Esophagus squamous epithelium (tissue), 5 donors: ENCODE data around the gene SNX32. TPM values are rescaled to one million over a fixed set of nuclear protein-coding genes. Genes with fewer than 3 reads are reported as not detected.

ENCODE experiments used
- DNase-seq: peaks from one replicate; lab custom pipeline; 2025; lab: John Stamatoyannopoulos, UW
- H3K27ac ChIP-seq, 4 donors: fragments of 200-600 bp; sonication (generic); one replicate each; pipeline ENCODE4 v1.5.1; 2016 to 2019; ENCODE audit warnings: mild to moderate bottlenecking in 1 of 4
- H3K27me3 ChIP-seq, 4 donors: fragments of 200-600 bp; sonication (generic); 1 replicate in 3 of 4; 2 replicates in 1 of 4; pipeline versions ENCODE4 v1.5.1 to v1.6.0; 2017 to 2021; ENCODE audit warnings: antibody characterized with exemption in 1 of 4
- H3K36me3 ChIP-seq, 3 donors: fragments of 200-600 bp; sonication (generic); one replicate each; pipeline ENCODE4 v1.5.1; 2016 to 2019
- H3K4me1 ChIP-seq, 3 donors: fragments of 200-600 bp; sonication (generic); one replicate each; pipeline ENCODE4 v1.5.1; 2017 to 2019
- H3K4me3 ChIP-seq, 4 donors: fragments of 200-600 bp; sonication (generic); 1 replicate in 3 of 4; 2 replicates in 1 of 4; pipeline ENCODE4 v1.5.1; 2016 to 2019; ENCODE audit warnings: mild to moderate bottlenecking in 2 of 4, moderate library complexity in 1 of 4
- H3K9me3 ChIP-seq, 3 donors: fragments of 200-600 bp; sonication (generic); one replicate each; pipeline ENCODE4 v1.5.1; 2016 to 2019
- CTCF ChIP-seq, 6 experiments: fragments of 450-650 bp in 4 of 6; fragments of 200-600 bp in 2 of 6; sonication (generic) in 2 of 6; IDR thresholded peaks; one replicate each; pipeline ENCODE4 v1.5.1; 2016 to 2019; ENCODE audit warnings: antibody characterized with exemption in 6 of 6, mild to moderate bottlenecking in 4 of 6, moderate library complexity in 4 of 6
- POLR2A ChIP-seq, 4 donors: fragments of 450-650 bp; IDR thresholded peaks; one replicate each; pipeline ENCODE4 v1.6.1; 2017; ENCODE audit warnings: antibody characterized with exemption in 4 of 4, mild to moderate bottlenecking in 4 of 4, moderate library complexity in 3 of 4
- WGBS, 2 donors: methylation state at CpG; one replicate each; pipeline ENCODE4 v1.1.5; 2018; 5-methylcytosine and 5-hydroxymethylcytosine counted together
- intact Hi-C: fragments of 100-400 bp; cut with DNase I; formaldehyde crosslinking; loops from one replicate; pipeline ENCODE4 v1.15.0; 2022
- total RNA-seq, 4 donors: library from RNA; depleted of rRNA; stranded (reverse); fragments of >200 nt; gene quantifications; one replicate each; pipeline ENCODE4 v1.1.0, GENCODE V29; 2016
- donor health status: DM: yes; HTN: yes; CAD: no.

Gene SNX32
- total RNA-seq, 4 donors from 2014 or later: 0.38 TPM; not detected in 3

GRCh38 chr11:65883058-65883761 is 49.4 kb downstream of the SNX32 start:
- peaks cover 0 to 53% (median 11%) of the 10 kb centered on the region in 3 donors for H3K36me3 ChIP-seq
- intact Hi-C loops: loop anchor here (5.0 kb wide), 1 partner anchor 104 kb away; no protein-coding TSS in a partner anchor

GRCh38 chr11:65883786-65884715 is 50.3 kb downstream of the SNX32 start:
- H3K36me3 ChIP-seq: peaks cover 0 to 53% (median 11%) of the 10 kb centered on the region in 3 donors
- peak overlapping the region in 1 of 4 donors; percentile 39 for H3K27ac ChIP-seq
- WGBS, 2 donors: 85 to 90% methylated on average over 16 to 24 of the region's 28 CpGs
- H3K27me3 ChIP-seq: no peaks in the 10 kb centered on the region
- DNase-seq: no peak
- no peak for TF ChIP-seq CTCF (IDR thresholded peaks at IDR 0.05)
- no peak for TF ChIP-seq POLR2A (IDR thresholded peaks at IDR 0.05)
- H3K4me3 ChIP-seq: no peak overlapping the region
- H3K9me3 ChIP-seq: no peaks in the 10 kb centered on the region
- intact Hi-C loops: loop anchor here (5.0 kb wide), 1 partner anchor 103 kb away; no protein-coding TSS in a partner anchor
- peaks cover 8 to 43% (median 11%) of the 10 kb centered on the region in 3 donors for H3K4me1 ChIP-seq

More at GRCh38 chr11:65883058-65883761, 49.4 kb downstream of the SNX32 start:
- H3K27ac ChIP-seq: no peak overlapping the region
- no peaks in the 10 kb centered on the region for H3K27me3 ChIP-seq
- 78 to 91% methylated on average over 3 to 6 of the region's 13 CpGs for WGBS, 2 donors
- no peak for DNase-seq
- H3K4me3 ChIP-seq: no peak overlapping the region
- H3K4me1 ChIP-seq: peaks cover 8 to 38% (median 8%) of the 10 kb centered on the region in 3 donors
- TF ChIP-seq POLR2A (IDR thresholded peaks at IDR 0.05) (no peak), CTCF (IDR thresholded peaks at IDR 0.05) (no peak)
- no peaks in the 10 kb centered on the region for H3K9me3 ChIP-seq

- no peak for DNase-seq
- Histone ChIP-seq H3K27ac (peak overlapping the region in 3 of 4 donors; percentile 18 to 40 (median 39)), H3K36me3 (peaks cover 0 to 53% (median 11%) of the 10 kb centered on the region in 3 donors), H3K4me1 (peaks cover 14 to 49% (median 18%) of the 10 kb centered on the region in 3 donors), H3K27me3 (no peaks in the 10 kb centered on the region), H3K4me3 (no peak overlapping the region), H3K9me3 (no peaks in the 10 kb centered on the region)
- intact Hi-C loops: loop anchor here (5.0 kb wide), 1 partner anchor 103 kb away; no protein-coding TSS in a partner anchor
- TF ChIP-seq CTCF (IDR thresholded peaks at IDR 0.05) (peak; percentile 98 to 100 (median 99)), POLR2A (IDR thresholded peaks at IDR 0.05) (no peak)
- 50 to 100% methylated on average over 1 to 4 of the region's 9 CpGs for WGBS, 2 donors
Observed at GRCh38 chr11:65884716-65885092, 50.9 kb downstream of the SNX32 start.

GRCh38 chr11:65885231-65885630 is 51.5 kb downstream of the SNX32 start:
- Histone ChIP-seq H3K4me3 (no peak overlapping the region), H3K36me3 (peaks cover 0 to 53% (median 11%) of the 10 kb centered on the region in 3 donors), H3K9me3 (no peaks in the 10 kb centered on the region), H3K27me3 (no peaks in the 10 kb centered on the region), H3K4me1 (peaks cover 19 to 49% (median 23%) of the 10 kb centered on the region in 3 donors), H3K27ac (peak overlapping the region in 1 of 4 donors; percentile 18)
- TF ChIP-seq CTCF (IDR thresholded peaks at IDR 0.05) (no peak), POLR2A (IDR thresholded peaks at IDR 0.05) (no peak)
- intact Hi-C loops: no loop called here
- DNase-seq: no peak
- 91 to 98% methylated on average over 7 of the region's 7 CpGs for WGBS, 2 donors
